GM19043 (cell line): ENCODE results near the gene KSR2.

Experiments used
- ATAC-seq: cut with Tn5 transposase; IDR thresholded peaks from one replicate; pipeline ENCODE4 v1.9.1; 2021; ENCODE audit warnings: low read depth; ENCODE audit not compliant: unreplicated experiment

Gene KSR2

GRCh38 chr12:117438809-117439208, 530.0 kb downstream of the KSR2 start:
- ATAC-seq: no peak

GRCh38 chr12:117437516-117438255, 531.1 kb downstream of the KSR2 start:
- ATAC-seq: no peak

GRCh38 chr12:117433878-117434277, 534.9 kb downstream of the KSR2 start:
- no peak for ATAC-seq

GRCh38 chr12:117430246-117430645, 538.5 kb downstream of the KSR2 start:
- no peak for ATAC-seq

GRCh38 chr12:117427211-117427610, 541.6 kb downstream of the KSR2 start:
- ATAC-seq: no peak

GRCh38 chr12:117421987-117422386, 546.8 kb downstream of the KSR2 start:
- ATAC-seq: no peak

- ATAC-seq: no peak
These were observed 547.6 kb downstream of the KSR2 start for GRCh38 chr12:117421068-117421752.

- ATAC-seq: no peak
These were observed 551.8 kb downstream of the KSR2 start for GRCh38 chr12:117417004-117417403.

GRCh38 chr12:117412465-117413188, 556.2 kb downstream of the KSR2 start:
- no peak for ATAC-seq

- ATAC-seq: no peak
These were observed 559.5 kb downstream of the KSR2 start for GRCh38 chr12:117409286-117409685.

- no peak for ATAC-seq
These were observed 560.5 kb downstream of the KSR2 start for GRCh38 chr12:117408161-117408791.

GRCh38 chr12:117404940-117405339, 563.9 kb downstream of the KSR2 start:
- ATAC-seq: no peak

- ATAC-seq: no peak
These were observed 564.5 kb downstream of the KSR2 start for GRCh38 chr12:117404203-117404853.

GRCh38 chr12:117403586-117404139, 565.1 kb downstream of the KSR2 start:
- ATAC-seq: no peak
